Bronchial epithelial cell (primary cell): ENCODE measurements around the gene MED12. TPM values are rescaled to one million over a fixed set of nuclear protein-coding genes. Genes with fewer than 3 reads are reported as not detected.

Source experiments
- DNase-seq: peaks from one replicate; pipeline ENCODE4 v3.0.0-alpha.2; 2010; ENCODE audit warnings: low read depth
- FAIRE-seq: peaks from 2 replicates; lab custom pipeline; 2011; peaks lifted over from hg19 to GRCh38; lab: Jason Lieb, UNC
- H3K27me3 ChIP-seq: 2 replicates; pipeline ENCODE4 v1.5.1; 2011; ENCODE audit warnings: low read length; ENCODE audit not compliant: control insufficient read depth, insufficient read depth
- H3K36me3 ChIP-seq: 2 replicates; pipeline ENCODE4 v1.5.1; 2011; ENCODE audit warnings: low read length; ENCODE audit not compliant: control insufficient read depth, insufficient read depth
- H3K4me3 ChIP-seq: 2 replicates; pipeline ENCODE4 v1.5.1; 2011; ENCODE audit warnings: mild to moderate bottlenecking, low read depth, low read length, control low read depth
- CTCF ChIP-seq: IDR thresholded peaks from 2 replicates; pipeline ENCODE4 v1.5.1; 2011; ENCODE audit warnings: mild to moderate bottlenecking, moderate library complexity, low read length, control low read depth, inconsistent platforms; ENCODE audit not compliant: insufficient read depth, severe bottlenecking
- total RNA-seq: library from RNA; depleted of rRNA; stranded (reverse); fragments of >200 nt; gene quantifications from 2 replicates; pipeline ENCODE4 v1.2.1, GENCODE V29; 2014

The MED12 gene
- total RNA-seq, 1 donor from 2014 or later, result 8.2 TPM

DNA sequence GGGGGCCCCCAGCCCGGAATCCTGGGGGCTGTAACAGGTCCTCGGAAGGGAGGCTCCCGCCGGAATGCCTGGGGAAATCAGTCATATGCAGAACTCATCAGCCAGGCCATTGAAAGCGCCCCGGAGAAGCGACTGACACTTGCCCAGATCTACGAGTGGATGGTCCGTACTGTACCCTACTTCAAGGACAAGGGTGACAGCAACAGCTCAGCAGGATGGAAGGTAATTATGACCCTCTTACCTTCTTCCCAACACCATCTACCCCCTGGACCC is 21.7 kb upstream of the MED12 start:
- no peaks in the 10 kb centered on the region for H3K27me3 ChIP-seq
- TF ChIP-seq CTCF, result no peak
- no peaks in the 10 kb centered on the region for H3K36me3 ChIP-seq
- peak overlapping the region; percentile 55 for H3K4me3 ChIP-seq
- DNase-seq, result no peak
- no peak for FAIRE-seq

DNA sequence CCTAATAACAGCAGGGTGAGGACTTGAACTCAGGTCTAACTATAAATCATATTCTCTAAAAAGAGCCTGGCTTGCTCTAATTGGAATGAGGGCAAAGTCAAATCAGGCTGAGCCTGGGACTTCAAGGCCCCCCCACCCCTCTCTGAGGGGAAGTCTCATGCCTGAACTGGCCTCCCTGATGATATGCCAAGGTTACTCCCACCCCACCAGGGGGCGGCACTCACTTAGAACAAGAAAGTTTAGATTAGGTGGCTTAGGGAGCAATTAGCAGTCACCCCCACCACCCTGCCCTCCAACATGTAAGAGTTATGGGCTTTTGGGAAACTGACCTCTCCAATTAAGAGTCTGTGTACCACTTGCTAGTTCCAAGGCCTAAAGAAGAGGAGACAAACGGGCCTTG is 20.1 kb upstream of the MED12 start:
- H3K36me3 ChIP-seq, result no peaks in the 10 kb centered on the region
- no peak overlapping the region for H3K4me3 ChIP-seq
- H3K27me3 ChIP-seq, result no peaks in the 10 kb centered on the region
- DNase-seq (peak; percentile 13), FAIRE-seq (no peak)
- peak; percentile 34 for TF ChIP-seq CTCF

GRCh38 chrX:71098951-71099506 is 19.4 kb upstream of the MED12 start:
- no peak for FAIRE-seq
- Histone ChIP-seq H3K4me3 (no peak overlapping the region), H3K27me3 (no peaks in the 10 kb centered on the region), H3K36me3 (no peaks in the 10 kb centered on the region)
- DNase-seq, result no peak
- TF ChIP-seq CTCF, result no peak

- H3K4me3 ChIP-seq, result no peak overlapping the region
- H3K36me3 ChIP-seq, result no peaks in the 10 kb centered on the region
- no peak for TF ChIP-seq CTCF
- DNase-seq (no peak), FAIRE-seq (no peak)
- no peaks in the 10 kb centered on the region for H3K27me3 ChIP-seq
Observed at GRCh38 chrX:71099736-71100135, 18.7 kb upstream of the MED12 start.

DNA sequence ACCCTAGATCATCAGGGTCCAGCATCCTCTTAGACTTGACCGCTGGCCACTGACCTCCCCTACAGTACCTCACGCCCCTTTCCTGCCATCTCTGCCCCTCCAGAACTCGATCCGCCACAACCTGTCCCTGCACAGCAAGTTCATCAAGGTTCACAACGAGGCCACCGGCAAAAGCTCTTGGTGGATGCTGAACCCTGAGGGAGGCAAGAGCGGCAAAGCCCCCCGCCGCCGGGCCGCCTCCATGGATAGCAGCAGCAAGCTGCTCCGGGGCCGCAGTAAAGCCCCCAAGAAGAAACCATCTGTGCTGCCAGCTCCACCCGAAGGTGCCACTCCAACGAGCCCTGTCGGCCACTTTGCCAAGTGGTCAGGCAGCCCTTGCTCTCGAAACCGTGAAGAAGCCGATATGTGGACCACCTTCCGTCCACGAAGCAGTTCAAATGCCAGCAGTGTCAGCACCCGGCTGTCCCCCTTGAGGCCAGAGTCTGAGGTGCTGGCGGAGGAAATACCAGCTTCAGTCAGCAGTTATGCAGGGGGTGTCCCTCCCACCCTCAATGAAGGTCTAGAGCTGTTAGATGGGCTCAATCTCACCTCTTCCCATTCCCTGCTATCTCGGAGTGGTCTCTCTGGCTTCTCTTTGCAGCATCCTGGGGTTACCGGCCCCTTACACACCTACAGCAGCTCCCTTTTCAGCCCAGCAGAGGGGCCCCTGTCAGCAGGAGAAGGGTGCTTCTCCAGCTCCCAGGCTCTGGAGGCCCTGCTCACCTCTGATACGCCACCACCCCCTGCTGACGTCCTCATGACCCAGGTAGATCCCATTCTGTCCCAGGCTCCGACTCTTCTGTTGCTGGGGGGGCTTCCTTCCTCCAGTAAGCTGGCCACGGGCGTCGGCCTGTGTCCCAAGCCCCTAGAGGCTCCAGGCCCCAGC is 17.6 kb upstream of the MED12 start:
- H3K27me3 ChIP-seq, result no peaks in the 10 kb centered on the region
- no peak for TF ChIP-seq CTCF
- DNase-seq (no peak), FAIRE-seq (no peak)
- H3K36me3 ChIP-seq, result no peaks in the 10 kb centered on the region
- no peak overlapping the region for H3K4me3 ChIP-seq
